HG03097 (cell line): ENCODE data around the gene DOLPP1.
A peak's percentile ranks its signal among the peaks of the same experiment; 100 is the strongest.

Source experiments
- ATAC-seq: cut with Tn5 transposase; IDR thresholded peaks from one replicate; pipeline ENCODE4 v1.9.1; 2021; ENCODE audit not compliant: unreplicated experiment, low FRiP score

The DOLPP1 gene

DNA sequence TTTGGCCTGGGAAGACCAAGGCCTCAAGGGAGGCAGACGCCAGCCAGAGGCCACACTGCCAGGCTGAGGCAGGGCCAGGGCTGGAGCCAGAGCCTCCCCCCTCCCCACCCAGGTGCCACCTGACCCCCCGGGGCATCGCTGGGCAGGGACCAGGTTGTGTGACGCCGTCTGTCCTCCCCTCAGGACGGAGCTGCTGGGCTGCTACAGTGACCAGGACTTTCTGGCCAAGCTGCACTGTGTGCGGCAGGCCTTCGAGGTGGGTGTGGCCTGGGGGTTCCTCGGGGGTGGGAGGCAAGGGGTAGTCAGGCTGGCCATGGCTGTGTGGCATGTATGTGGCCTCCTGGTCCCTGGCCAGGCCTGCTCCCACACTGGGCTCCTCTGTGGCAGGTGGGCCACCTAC is 17.9 kb upstream of the DOLPP1 start:
- no peak for ATAC-seq

DNA sequence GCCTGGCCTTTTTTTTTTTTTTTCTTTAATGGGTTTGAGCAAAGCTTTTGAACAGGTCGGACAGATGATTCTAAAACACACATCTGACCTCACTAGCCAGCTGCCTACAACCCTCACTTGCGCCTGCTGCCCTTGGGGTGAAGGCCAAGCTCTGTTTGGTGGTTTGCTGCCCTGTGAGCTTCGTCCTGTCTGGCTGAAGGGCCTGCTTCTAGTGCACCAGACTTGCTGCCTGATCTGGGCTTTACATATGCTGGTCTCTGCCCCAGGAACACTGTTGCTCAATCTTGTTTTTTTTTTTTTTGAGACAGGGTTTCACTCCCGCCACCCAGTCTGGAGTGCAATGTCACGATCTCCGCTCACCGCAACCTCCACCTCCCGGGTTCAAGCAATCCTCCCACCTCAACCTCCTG is 16.4 kb upstream of the DOLPP1 start:
- ATAC-seq, result no peak

DNA sequence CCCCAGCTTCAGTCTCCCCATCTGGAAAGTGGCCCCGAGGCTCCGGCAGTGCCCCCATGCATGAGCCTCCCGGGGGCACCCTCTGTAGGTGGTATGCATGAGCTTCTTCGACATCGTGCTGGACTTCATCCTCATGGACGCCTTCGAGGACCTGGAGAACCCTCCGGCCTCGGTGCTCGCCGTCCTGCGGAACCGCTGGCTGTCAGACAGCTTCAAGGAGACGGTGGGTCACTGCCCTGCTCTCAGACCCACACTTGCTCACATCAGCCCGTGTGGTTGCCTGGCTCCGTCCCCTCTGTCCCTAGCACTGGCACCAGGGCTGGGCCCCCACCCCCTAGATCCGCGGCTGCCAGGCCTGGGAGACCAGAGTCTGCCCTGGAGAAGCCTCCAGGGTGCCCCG is 12.8 kb upstream of the DOLPP1 start:
- no peak for ATAC-seq

DNA sequence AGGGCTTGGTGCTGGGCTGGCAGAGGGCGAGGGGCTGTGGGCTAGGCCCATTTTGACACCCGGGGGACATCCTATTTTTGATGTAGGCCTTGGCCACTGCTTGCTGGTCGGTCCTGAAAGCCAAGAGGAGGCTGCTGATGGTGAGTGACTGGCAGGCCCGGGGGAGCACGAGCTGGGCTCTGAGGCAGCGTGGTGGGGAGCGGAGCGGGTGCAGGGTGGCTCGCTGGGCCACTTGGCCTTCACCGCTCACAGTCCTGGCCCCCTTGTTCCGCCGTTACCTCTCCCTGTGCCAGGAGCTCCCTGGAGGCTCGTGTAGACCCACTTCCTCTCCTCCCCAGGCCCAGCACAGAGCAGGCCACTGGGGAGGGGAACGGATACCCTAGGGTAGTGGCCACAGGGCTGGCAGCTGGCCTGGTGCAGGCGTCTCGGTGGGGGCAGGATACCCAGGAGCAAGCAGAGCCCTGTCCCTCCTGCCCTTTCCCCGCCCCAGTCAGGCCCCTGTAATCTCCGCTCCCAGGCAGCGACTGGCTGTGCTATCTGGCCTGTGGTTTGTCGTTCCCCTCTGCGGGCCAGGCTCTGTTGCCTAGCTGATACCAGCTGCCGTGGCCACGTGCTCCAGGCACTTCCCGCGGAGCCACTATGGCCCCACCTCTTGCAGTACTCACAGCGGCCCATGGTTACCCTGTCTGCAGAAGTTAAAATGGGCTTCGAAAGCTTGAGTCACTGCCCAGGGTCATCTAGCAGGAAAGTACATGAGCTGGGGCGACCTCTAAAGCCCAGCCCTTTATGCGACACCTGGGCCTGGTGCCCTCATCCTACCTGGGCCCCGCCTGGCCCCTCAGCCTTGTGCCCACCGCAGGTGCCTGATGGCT is 11.7 kb upstream of the DOLPP1 start:
- ATAC-seq, result peak; percentile 60

DNA sequence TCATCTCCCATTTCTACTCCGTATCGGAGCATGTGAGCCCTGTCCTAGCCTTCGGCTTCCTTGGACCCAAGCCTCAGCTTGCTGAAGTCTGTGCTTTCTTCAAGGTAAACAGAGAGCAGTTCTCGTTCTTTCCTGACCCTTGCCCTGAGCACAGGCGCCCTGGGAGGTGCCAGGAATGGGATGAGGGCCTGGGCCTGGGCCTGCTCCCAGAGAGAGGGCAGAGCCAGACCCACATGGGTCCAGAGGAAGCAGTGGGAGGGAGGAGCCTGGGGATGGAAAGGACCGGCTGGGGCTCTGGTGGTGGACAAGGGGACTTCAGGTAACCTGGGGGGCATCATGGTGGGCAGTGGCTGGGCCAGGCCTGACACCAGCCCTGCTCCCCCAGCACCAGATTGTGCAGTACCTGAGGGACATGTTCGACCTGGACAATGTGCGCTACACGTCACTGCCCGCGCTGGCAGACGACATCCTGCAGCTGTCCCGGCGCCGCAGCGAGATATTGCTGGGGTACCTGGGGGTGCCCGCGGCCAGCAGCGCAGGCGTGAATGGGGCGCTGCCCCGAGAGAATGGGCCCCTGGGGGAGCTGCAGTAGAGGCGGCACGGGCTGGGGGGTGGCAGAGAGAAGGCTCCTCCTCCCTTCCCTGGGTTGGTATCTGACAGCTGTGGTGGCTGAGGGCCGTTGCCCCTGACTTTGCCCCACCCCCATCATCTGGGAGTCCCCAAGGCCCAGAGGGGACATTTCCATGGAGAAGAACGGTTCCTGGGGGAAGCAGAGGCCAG is 10.9 kb upstream of the DOLPP1 start:
- ATAC-seq, result no peak

DNA sequence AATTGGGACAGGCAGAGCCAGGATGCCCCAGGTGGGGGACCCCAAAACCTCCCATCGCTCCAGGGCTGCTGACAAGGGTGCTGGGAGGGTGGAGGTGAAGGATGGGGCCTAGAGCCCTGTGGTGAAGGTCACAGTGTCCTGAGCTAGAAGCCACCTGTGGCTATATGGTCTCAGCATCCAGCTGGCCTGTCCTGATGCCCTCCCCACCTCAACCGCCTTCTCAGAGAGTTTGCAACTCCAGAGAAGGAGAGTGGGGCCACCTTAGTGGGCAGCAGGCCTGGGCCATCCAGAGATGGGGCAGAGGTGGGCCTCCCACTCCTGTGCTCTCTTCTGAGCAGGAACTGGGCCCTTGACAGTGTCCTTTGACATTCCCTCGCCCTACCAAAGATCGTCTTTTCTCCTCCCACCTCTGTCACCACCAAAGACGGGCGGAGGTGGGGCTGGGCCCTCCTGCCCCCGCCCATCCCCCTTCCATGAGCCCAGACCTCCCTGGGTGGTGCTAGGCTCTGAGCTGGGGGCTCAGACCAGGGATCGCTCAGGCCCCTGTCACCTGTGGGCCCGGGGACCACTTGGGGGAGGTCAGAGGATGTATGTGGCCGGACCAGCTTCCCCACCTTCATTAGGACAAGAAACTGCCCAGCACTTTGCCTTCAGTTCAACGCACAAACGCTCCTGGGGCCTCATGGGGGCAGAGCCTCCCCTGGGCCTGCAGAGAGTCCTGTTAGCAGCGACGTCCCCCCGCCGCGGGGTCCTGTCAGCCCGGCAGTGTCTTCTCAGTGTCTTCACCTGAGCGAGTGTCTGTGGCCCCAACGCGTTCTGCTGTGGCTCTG is 10.0 kb upstream of the DOLPP1 start:
- no peak for ATAC-seq

DNA sequence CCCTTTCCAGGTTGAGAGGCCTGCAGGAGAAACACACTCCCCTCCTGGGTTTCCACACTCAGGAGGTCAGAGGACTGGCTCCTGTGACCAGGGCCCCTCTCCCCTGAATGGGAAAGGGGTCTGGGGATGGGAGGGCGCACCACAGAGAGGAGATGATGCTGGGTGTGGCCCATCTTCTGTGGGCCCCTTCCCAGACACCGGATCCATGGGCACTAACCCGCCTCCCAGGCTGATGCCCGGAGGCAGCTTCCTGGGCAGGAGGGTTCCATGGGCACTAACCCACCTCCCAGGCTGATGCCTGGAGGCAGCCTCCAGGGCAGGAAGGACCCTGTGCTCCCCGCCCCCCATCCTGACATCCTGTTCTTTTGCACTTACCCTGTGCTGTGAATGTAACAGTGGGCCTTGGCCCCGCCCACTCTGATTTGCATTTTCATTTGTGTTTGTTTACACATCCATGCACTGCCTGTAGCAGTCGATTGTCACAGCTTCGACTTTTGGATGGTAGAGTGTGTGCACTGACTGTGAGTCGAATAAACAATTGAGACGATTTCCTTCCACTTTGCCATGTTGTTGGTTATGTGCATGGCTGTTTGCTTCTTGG is 9.3 kb upstream of the DOLPP1 start:
- ATAC-seq, result no peak

DNA sequence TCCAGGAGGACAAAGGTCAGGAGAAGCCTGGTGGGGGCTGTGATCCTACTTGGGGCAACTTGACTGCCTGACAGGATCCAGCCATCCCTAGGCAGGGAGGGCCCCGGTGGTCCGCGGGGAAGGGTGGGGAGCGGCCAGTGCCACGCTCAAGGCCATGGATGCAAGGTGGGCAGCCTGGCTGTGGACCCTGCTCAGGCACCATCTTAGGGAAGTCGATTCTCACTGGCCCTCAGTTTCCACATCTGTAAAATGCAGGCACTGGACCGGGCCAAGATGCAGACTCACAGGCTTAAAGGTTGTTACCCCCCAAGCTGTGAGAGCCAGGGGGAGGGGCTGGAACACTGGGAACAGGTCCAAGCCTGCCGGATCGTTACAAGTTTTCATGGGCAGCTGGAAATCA is 8.7 kb upstream of the DOLPP1 start:
- ATAC-seq, result no peak

DNA sequence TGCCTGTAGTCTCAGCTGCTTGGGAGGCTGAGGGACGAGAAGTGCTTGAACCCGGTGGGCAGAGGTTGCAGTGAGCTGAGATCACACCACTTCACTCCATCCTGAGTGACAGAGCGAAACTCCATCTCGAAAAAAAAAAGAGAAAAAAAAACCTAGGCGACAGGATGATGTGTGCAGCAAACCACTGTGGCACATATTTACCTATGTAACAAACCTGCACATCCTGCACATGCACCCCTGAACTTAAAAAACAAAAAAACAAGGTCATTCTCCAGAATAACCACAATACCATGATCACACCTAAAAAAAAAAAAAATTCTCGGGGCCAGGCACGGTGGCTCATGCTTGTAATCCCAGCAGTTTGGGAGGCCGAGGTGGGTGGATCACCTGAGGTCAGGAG is 7.5 kb upstream of the DOLPP1 start:
- ATAC-seq, result no peak

DNA sequence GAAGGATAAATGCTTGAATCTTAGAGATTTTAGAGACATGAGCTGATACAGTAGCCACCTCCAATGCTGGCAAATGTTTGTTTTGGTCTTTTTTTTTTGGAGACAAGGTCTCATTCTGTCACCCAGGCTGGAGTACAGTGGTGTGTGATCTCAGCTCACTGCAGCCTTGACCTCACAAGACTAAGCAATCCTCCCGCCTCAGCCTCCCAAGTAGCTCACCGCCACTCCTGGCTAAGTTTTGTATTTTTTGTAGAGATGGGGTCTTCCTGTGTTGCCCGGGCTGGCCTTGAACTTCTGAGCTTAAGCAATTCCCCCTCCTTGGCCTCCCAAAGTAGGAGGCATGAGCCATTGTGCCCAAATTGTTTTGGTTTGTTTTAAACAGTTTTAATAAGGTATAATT is 6.8 kb upstream of the DOLPP1 start:
- ATAC-seq, result no peak

DNA sequence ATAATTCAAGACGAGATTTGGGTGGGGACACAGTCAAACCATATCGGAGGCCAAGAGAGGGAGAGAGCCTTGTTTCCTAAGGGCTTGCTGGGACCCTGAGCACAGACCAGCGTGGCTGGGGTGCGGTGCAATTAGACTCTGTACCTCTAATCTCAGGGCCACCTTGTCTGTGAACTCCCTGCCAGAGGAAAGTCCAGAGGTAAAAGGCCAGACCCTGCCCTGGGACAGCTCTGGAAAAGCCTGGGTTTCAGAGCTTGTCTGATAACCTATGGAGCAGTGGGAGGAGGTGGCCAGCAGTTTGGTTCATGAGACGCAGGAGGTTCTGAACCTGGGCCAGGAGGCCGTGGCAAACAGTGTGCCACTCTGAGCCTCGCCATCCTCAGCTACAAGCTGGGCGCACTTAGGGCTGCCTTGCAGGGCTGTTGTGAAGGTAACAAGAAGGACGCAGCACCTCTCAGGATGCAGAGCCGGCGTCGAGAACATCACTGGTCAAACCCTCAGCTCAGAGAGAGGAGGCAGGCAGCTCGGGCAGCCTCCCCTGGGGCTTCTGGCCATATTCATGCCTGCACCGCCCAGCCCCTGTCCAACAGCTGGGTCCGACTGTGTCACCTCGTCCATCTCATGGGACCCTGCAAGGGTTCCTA is 4.8 kb upstream of the DOLPP1 start:
- no peak for ATAC-seq

DNA sequence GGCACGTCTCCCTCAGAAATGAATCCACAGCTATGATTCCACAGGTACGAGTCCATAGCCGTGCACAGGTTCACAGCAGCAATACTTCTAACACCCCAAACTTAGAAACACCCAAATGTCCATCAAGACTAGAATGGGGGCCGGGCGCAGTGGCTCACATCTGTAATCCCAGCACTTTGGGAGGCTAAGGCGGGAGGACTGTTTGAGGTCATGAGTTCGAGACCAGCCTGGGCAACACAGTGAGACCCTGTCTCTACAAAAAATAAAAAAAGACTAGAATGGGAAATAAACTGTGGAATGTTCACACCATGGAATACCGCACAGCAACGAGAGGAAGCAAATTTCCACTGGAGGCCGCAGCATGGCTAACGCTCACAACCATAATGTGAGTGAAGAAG is 4.3 kb upstream of the DOLPP1 start:
- no peak for ATAC-seq

DNA sequence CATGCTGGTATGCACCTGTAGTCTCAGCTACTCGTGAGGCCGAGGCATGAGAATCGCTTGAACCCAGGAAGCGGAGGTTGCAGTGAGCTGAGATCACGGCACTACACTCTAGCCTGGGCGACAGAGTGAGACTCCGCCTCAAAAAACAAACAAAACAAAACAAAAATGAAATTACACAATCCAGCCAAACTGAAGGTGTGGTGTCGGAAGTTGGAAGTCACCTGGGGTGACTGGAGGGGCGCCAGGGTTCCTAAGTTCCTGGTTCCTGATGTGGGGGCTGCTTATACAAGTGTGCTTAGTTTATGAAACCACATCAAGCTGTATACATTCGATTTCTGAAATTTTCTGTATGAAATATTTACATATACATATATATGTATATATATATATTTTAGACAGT is 3.7 kb upstream of the DOLPP1 start:
- no peak for ATAC-seq

DNA sequence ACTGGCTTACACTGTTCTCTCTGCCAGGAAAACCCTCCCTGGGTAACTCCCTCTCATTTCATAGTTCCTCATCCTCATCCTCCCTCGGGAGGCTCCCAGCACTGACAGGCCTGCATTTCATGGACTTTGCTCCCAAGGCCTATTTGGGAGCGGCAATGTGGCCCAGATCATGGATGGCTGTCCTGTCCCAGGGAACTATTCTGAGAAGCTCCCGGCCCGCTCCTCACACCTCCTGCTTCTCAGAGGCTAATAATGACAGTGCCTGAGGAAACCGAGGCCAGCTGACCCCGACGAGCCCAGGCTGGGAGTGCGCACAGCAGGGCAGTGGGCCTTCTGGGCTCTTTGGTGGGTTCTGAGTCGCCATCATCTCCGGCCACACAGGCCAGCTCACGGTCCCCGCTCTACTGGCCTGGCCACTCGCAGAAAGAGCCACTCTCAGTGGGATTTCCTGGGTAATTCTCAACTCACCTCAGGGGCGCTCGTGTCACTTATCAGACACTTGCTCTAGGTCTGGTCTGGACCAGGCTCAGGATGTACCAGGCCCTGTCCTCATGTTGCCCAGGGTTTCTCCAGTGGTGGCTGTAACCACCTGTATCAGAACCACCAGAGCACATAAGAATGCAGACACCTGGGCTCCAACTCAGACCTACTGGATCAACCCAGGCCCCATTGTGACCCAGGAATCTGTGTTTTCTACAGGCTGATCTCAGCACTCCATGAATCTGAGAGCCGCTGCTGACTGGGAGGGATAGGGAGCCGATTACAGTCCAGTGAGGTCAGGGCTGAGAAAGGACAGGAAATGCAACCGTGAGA is 2.0 kb upstream of the DOLPP1 start:
- ATAC-seq, result no peak

DNA sequence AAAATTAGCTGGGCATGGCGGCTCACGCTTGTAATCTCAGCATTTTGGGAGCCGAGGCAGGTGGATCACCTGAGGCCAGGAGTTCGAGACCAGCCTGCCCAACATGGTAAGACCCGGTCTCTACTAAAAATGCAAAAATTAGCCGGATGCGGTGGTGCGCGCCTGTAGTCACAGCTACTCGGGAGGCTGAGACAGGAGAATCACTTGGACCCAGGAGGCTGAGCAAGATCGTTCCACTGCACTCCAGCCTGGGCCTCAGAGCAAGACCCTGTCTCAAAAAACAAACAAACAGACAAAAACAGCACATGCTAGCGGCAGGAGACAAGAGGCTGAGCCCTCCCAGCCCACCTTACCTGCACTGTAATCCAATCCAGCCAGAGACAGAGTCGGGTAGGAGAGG is 1.1 kb upstream of the DOLPP1 start:
- no peak for ATAC-seq

DNA sequence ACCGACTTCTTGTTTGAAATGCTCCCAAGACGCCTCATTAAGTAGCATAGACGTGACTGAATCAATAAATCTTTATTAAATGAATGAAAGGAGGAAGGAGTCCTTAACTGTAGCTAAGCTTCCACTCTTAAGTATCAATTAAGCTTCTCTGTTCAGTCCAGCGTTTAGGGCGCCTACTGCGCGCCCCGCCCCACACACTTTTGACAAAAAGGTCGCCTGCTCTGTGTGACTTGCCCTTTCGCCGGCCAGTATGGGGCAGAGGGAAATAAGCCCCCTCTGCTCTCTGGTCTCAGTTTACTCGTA is 662 bp upstream of the DOLPP1 start:
- peak; percentile 0 for ATAC-seq

DNA sequence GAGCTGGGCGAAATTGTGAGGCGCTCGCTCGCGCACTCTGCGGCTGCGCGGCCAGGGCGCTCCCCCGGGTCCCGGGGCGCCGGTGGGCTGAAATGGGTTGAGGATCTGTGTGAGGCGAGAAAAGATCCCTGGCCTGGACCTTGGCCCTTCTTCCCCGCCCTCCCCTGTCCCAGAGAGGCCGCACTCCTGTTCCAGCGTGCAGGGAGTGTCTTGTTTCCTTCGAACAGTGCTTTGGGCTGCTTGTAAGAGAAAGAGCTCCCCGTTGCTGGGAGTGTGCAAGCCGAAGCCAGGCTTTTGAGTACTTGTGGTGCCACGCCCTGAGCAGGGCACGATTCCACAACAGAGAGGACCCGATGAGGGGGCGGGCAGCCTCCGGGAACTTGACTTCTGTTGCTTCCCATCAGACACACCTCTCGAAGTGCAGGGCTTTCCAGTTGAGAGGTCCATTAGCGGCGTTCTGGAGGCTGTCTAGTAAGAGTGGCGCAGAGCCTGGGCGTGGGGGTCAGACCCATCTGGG is 535 bp downstream of the DOLPP1 start:
- no peak for ATAC-seq

DNA sequence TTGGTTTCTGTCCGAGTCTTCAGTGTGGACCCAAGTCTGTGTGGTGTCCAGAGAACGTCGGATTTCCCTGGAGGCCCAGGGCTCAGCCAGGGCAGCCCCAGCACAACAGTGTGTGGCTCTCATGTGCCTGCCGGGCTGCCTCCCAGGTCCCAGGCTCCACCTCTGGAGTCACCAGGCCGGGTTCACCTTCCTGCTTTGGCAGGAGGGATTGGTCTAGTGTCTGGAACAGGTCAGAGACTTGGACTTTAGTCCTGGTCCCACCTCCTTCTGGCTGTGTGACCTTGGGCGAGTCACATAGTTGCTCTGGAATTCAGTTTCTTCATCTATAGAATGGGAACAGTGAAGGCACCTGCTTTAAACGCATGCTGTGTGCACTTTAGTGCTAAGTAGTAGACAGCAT is 3.2 kb downstream of the DOLPP1 start:
- ATAC-seq, result no peak

DNA sequence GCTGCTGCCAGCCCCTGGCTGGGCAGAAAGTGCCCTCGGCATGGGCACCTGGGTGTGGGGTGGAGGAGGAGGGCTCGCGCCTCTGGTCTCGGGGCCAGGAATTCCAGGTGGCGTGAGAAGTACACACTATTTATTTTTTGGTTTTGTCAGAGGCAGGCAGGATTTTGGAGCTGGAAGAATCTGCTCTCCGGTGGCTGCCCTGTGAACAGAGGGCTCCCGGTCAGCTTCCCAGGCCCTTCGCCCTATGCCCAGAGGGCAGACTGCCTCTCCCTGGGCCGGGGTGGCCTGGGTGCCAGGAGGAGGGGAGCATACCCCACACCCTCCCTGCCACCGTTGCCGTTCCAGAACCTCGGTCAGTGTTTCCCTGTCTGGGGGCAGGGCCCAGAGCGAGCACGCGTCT is 8.3 kb downstream of the DOLPP1 start:
- ATAC-seq, result no peak
